ENCODE data around the gene EPOP. TPM values are rescaled to one million over a fixed set of nuclear protein-coding genes. Genes with fewer than 3 reads are reported as not detected.

The EPOP gene
- total RNA-seq, 1 donor from 2014 or later = 2.1 TPM

DNA sequence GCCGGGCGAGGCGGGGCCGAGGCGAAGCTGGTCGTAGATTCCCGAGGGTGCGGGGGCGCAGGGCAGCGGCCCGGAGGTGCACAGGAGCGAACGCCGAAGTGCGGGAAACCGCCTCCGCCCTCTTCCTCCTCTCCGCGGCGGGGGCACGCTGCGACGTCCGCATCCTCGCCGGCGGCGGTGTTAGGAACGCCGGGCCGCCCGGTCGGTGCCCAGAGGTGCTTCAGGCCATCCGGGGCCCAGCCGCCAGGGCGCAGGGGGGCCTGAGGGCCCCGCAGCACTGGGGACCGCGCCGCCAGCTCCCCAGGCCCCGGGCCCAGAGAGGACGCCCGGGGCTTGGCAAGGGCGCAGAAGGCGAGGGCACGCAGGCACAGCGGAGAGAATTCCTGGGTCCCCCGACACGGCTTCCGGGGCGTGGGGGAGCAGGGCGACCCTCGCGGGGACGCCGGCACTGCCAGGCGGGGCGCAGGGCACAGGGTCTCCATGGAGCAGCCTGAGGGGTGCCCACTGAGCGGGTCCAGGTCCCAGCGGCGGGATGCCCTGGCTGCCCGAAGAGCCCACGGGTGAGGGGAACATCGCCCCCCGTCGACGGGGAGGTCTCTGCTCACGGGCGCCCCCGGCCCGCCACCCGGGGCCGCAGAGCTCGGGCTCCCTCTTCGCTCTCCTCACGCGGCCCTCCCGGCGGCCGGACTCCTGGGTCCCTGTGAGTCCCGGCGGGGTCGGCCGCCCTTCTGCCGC, 576 bp downstream of the EPOP start:
- peaks cover 10 to 18% of the 10 kb centered on the region in 2 donors for H3K4me1 ChIP-seq
- no peaks in the 10 kb centered on the region for H3K9me3 ChIP-seq
- intact Hi-C loops (cut with DNase I) = no loop called here
- TF ChIP-seq, protein P1, sequence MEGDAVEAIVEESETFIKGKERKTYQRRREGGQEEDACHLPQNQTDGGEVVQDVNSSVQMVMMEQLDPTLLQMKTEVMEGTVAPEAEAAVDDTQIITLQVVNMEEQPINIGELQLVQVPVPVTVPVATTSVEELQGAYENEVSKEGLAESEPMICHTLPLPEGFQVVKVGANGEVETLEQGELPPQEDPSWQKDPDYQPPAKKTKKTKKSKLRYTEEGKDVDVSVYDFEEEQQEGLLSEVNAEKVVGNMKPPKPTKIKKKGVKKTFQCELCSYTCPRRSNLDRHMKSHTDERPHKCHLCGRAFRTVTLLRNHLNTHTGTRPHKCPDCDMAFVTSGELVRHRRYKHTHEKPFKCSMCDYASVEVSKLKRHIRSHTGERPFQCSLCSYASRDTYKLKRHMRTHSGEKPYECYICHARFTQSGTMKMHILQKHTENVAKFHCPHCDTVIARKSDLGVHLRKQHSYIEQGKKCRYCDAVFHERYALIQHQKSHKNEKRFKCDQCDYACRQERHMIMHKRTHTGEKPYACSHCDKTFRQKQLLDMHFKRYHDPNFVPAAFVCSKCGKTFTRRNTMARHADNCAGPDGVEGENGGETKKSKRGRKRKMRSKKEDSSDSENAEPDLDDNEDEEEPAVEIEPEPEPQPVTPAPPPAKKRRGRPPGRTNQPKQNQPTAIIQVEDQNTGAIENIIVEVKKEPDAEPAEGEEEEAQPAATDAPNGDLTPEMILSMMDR (IDR thresholded peaks at IDR 0.05) = no peak
- peaks cover 20% of the 10 kb centered on the region for H3K27me3 ChIP-seq
- DNase-seq (ENCODE audit: low spot score in 2 of 2) = no peak
- H3K36me3 ChIP-seq = no peaks in the 10 kb centered on the region
- no peak overlapping the region for H3K27ac ChIP-seq
- peak overlapping the region; percentile 70 for H3K4me3 ChIP-seq

DNA sequence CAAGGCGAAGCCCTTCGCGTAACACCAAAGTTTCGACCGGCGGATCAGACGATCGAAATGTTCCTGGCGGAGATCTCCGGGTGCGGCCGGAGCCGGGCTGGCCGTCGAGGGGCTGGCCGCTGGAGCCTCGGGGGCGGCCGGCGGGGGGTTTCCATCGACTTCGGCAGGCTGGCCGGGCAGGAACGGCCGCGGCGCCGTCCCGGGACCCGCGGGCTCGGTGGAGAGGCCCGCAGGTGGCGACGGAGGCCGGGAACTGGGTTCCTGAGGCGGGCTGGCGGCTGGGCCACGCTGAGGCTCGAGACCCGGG, 1.1 kb downstream of the EPOP start:
- peaks cover 10 to 18% of the 10 kb centered on the region in 2 donors for H3K4me1 ChIP-seq
- TF ChIP-seq, protein P1 (IDR thresholded peaks at IDR 0.05) = no peak
- peak overlapping the region; percentile 70 for H3K4me3 ChIP-seq
- H3K27ac ChIP-seq = no peak overlapping the region
- H3K36me3 ChIP-seq = no peaks in the 10 kb centered on the region
- intact Hi-C loops (cut with DNase I) = no loop called here
- no peaks in the 10 kb centered on the region for H3K9me3 ChIP-seq
- DNase-seq (ENCODE audit: low spot score in 2 of 2) = no peak
- H3K27me3 ChIP-seq = peaks cover 20% of the 10 kb centered on the region

DNA sequence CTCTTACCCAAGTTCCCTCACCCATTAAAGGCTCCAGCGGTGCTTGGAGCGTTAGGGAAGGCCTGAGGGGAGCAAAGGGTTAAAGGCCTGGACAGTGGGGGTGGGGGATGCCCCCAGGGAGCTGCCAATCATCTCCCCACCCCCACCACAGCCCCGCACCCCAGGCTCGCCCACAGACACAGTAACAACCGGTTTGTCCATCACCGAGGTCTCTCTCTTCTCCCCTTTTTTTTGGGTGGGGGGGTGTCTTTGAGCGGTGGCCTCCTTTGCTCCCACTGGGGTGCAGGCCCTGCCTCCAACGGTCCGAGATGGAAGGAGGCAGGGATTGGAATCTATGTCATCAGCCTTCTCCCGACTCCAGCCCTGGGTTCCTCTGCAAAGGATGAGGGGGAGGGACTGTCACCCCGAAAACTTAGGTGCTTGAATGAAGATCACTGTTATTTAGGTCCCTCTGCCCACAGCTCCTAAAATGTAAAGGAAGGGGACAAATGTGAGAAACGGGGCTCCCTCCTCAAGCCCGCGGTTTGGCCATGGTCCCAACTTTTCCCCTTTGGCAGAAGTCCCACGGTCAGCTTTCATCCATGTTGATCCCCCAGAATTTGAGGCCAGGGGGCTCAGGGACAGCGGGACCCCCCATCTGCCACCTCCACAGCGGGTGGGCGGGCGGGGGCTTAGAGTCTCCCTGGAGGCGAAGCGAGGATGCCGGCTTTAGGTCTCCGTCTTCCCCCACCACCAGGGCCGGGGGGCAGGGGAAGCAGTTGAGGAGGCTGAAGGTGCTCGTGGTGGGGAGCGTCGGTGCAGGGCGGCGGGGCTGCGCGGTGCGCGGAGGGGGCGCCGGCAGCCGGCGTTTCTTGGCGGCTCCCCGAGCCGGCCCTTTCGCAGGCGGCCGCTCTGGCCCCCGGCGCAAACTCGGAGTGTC, 1.7 kb downstream of the EPOP start:
- H3K27ac ChIP-seq = no peak overlapping the region

DNA sequence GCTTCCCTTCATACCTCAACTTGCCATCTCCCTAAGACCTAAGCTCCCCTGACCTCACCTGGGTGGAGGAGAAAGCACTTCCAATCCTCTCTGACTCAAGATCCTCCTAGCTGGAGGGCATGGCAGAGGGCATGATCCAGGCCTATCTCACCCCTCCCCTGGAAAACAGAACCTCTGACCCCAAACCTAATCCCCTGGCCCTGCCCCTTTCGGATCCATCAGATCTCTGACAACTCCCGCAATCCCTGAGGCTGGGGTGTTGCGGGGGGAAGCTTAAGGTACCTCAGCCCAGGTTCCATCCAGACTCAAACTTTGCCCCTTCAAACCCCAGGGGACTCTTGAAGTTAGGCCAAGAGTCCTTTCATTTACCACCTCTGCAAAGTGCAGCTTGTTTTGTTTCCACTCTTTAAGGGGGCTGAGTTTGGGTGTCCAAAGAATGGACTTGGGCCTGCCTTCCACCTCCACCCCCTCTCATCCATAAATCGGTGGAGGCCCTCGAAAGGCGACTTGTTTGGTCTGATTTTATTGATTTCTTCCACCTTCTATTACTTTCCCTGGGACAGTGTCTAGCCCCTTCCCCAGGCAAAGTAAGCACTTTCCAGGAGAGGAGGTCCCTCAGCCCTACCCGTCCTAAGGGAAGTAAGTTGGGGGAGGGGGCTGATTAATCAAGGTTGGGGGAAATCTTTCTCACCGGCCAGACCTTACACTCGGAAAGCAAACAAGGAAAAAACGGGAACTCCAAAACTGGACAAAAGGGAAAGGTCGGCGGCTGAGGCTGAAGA, 2.6 kb downstream of the EPOP start:
- Histone ChIP-seq H3K9me3 (no peaks in the 10 kb centered on the region), H3K4me3 (no peak overlapping the region), H3K36me3 (no peaks in the 10 kb centered on the region), H3K27me3 (peaks cover 20% of the 10 kb centered on the region), H3K27ac (no peak overlapping the region), H3K4me1 (peaks cover 10 to 18% of the 10 kb centered on the region in 2 donors)
- DNase-seq (ENCODE audit: low spot score in 2 of 2) = no peak
- intact Hi-C loops (cut with DNase I) = no loop called here
- TF ChIP-seq, protein P1 (IDR thresholded peaks at IDR 0.05) = no peak

More for the DNA sequence above, 1.7 kb downstream of the EPOP start:
- peak overlapping the region; percentile 70 for H3K4me3 ChIP-seq
- peaks cover 10 to 18% of the 10 kb centered on the region in 2 donors for H3K4me1 ChIP-seq
- no peak for DNase-seq (ENCODE audit: low spot score in 2 of 2)
- intact Hi-C loops (cut with DNase I) = no loop called here
- H3K9me3 ChIP-seq = no peaks in the 10 kb centered on the region
- TF ChIP-seq, protein P1 (IDR thresholded peaks at IDR 0.05) = no peak
- H3K36me3 ChIP-seq = no peaks in the 10 kb centered on the region
- peaks cover 20% of the 10 kb centered on the region for H3K27me3 ChIP-seq

DNA sequence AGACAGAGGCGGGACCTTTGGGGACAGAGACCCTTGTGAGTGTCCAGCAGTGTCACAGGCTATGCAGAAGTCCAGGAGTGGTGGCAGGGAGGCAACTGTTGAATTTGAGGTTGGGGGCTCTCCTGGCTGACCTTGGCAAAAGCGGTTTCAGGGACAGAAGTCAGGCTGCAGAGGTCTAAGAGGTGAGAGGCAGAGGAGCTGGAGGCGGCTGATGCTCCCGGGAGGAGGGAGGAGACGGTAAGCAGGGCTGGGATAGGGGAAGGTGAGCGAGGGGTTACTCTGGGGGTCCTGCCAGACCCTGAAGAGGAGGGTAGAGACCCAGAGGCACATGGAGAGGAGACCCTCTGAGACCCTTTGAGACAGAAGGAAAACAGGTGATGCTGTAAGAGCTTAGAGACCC, 5.2 kb downstream of the EPOP start:
- H3K36me3 ChIP-seq = no peaks in the 10 kb centered on the region
- TF ChIP-seq, protein P1 (IDR thresholded peaks at IDR 0.05) = no peak
- peaks cover 18% of the 10 kb centered on the region for H3K27me3 ChIP-seq
- DNase-seq (ENCODE audit: low spot score in 2 of 2) = no peak
- intact Hi-C loops (cut with DNase I) = loop anchor here (5.0 to 10.0 kb wide), 2 partner anchors 177 to 245 kb away; partner anchors contain the start of gene ARHGAP23
- H3K27ac ChIP-seq = no peak overlapping the region
- peaks cover 9 to 13% of the 10 kb centered on the region in 2 donors for H3K4me1 ChIP-seq
- H3K4me3 ChIP-seq = no peak overlapping the region
- no peaks in the 10 kb centered on the region for H3K9me3 ChIP-seq

Data from ascending aorta (tissue), 2 donors.